Trophoblast cell (in vitro differentiated cells and primary cell): ENCODE measurements around the gene RNF167.
A peak's percentile ranks its signal among the peaks of the same experiment; 100 is the strongest.

Experiments used
- DNase-seq, 2 donors: peaks; one replicate each; pipeline ENCODE4 v3.0.0-alpha.2; 2016
- H2AFZ ChIP-seq: 2 replicates; pipeline ENCODE4 v1.6.1; 2013; ENCODE audit warnings: low read length, moderate library complexity, mild to moderate bottlenecking; ENCODE audit not compliant: insufficient read depth, poor library complexity
- H2AK5ac ChIP-seq: 2 replicates; pipeline ENCODE4 v1.6.1; 2013; ENCODE audit warnings: mild to moderate bottlenecking, low read length
- H2BK120ac ChIP-seq: 2 replicates; pipeline ENCODE4 v1.6.1; 2013; ENCODE audit warnings: low read length, mild to moderate bottlenecking, moderate library complexity; ENCODE audit not compliant: insufficient read depth, poor library complexity
- H2BK12ac ChIP-seq: 2 replicates; pipeline ENCODE4 v1.6.1; 2013; ENCODE audit warnings: mild to moderate bottlenecking, low read length, moderate library complexity
- H2BK5ac ChIP-seq: 2 replicates; pipeline ENCODE4 v1.6.1; 2013; ENCODE audit warnings: low read length, low read depth, moderate library complexity, mild to moderate bottlenecking; ENCODE audit not compliant: poor library complexity
- H3K14ac ChIP-seq: 2 replicates; pipeline ENCODE4 v1.6.1; 2013; ENCODE audit warnings: mild to moderate bottlenecking, low read length
- H3K18ac ChIP-seq: 2 replicates; pipeline ENCODE4 v1.6.1; 2013; ENCODE audit warnings: mild to moderate bottlenecking, low read length
- H3K23ac ChIP-seq: 2 replicates; pipeline ENCODE4 v1.6.1; 2013; ENCODE audit warnings: low read length
- H3K27ac ChIP-seq: 2 replicates; pipeline ENCODE4 v1.5.1; 2013; ENCODE audit warnings: low read depth, mild to moderate bottlenecking, inconsistent platforms, low read length, moderate library complexity
- H3K27me3 ChIP-seq: 2 replicates; pipeline ENCODE4 v1.6.1; 2013; ENCODE audit warnings: inconsistent platforms, mild to moderate bottlenecking, low read length, moderate library complexity; ENCODE audit not compliant: insufficient read depth
- H3K36me3 ChIP-seq, 2 experiments: 1 replicate in 1 of 2; 2 replicates in 1 of 2; pipeline ENCODE4 v1.6.1; 2013; ENCODE audit warnings: low read length in 2 of 2, mild to moderate bottlenecking in 2 of 2, moderate library complexity in 1 of 2; ENCODE audit not compliant: insufficient read depth in 2 of 2, control insufficient read depth in 1 of 2
- H3K4ac ChIP-seq: 2 replicates; pipeline ENCODE4 v1.6.1; 2013; ENCODE audit warnings: low read depth, mild to moderate bottlenecking, low read length, moderate library complexity
- H3K4me1 ChIP-seq, 2 experiments: 1 replicate in 1 of 2; 2 replicates in 1 of 2; pipeline ENCODE4 v1.6.1; 2013; ENCODE audit warnings: low read length in 2 of 2, mild to moderate bottlenecking in 2 of 2, moderate library complexity in 1 of 2; ENCODE audit not compliant: insufficient read depth in 2 of 2, control insufficient read depth in 1 of 2
- H3K4me2 ChIP-seq: 2 replicates; pipeline ENCODE4 v1.6.1; 2013; ENCODE audit warnings: inconsistent platforms, mild to moderate bottlenecking, low read length, moderate library complexity
- H3K4me3 ChIP-seq: 2 replicates; pipeline ENCODE4 v1.5.1; 2013; ENCODE audit warnings: mild to moderate bottlenecking, low read depth, low read length, inconsistent platforms
- H3K79me1 ChIP-seq: one replicate; pipeline ENCODE4 v1.6.1; 2013; ENCODE audit warnings: low read length
- H3K79me2 ChIP-seq: 2 replicates; pipeline ENCODE4 v1.6.1; 2013; ENCODE audit warnings: low read length, mild to moderate bottlenecking; ENCODE audit not compliant: control insufficient read depth, insufficient read depth, poor library complexity
- H3K9ac ChIP-seq: 2 replicates; pipeline ENCODE4 v1.6.1; 2013; ENCODE audit warnings: mild to moderate bottlenecking, low read length
- H3K9me3 ChIP-seq: 2 replicates; pipeline ENCODE4 v1.6.1; 2013; ENCODE audit warnings: low read depth, mild to moderate bottlenecking, control low read depth, inconsistent platforms, low read length; ENCODE audit not compliant: insufficient read depth
- H4K12ac ChIP-seq: 2 replicates; pipeline ENCODE4 v1.6.1; 2013; ENCODE audit warnings: low read depth, mild to moderate bottlenecking, low read length, moderate library complexity
- H4K8ac ChIP-seq: 2 replicates; pipeline ENCODE4 v1.6.1; 2013; ENCODE audit warnings: low read depth, mild to moderate bottlenecking, low read length, moderate library complexity
- H4K91ac ChIP-seq: one replicate; pipeline ENCODE4 v1.6.1; 2013; ENCODE audit warnings: low read depth, mild to moderate bottlenecking, low read length, moderate library complexity
- WGBS: extraction: QIAGEN DNeasy Blood & Tissue Kit; methylation state at CpG from one replicate; pipeline ENCODE4 v1.1.7; 2013; ENCODE audit warnings: missing lambda C conversion rate; ENCODE audit not compliant: insufficient read length, insufficient coverage; ENCODE audit errors: extremely low coverage; 5-methylcytosine and 5-hydroxymethylcytosine counted together

RNF167 gene

GRCh38 chr17:4986403-4986802, 46.3 kb downstream of the RNF167 start:
- H3K18ac ChIP-seq: no peak overlapping the region
- no peak overlapping the region for H4K91ac ChIP-seq
- H3K9me3 ChIP-seq: no peaks in the 10 kb centered on the region
- no peak overlapping the region for H3K14ac ChIP-seq
- H3K4ac ChIP-seq: peak overlapping the region; percentile 27
- no peak overlapping the region for H2BK5ac ChIP-seq
- H3K4me3 ChIP-seq: no peak overlapping the region
- no peak overlapping the region for H2AFZ ChIP-seq
- no peak overlapping the region for H2BK120ac ChIP-seq
- DNase-seq: no peak
- no CpG with 5 or more reads among the region's 5 CpGs for WGBS
- peak overlapping the region; percentile 17 for H4K8ac ChIP-seq
- H3K79me1 ChIP-seq: peaks cover 14% of the 10 kb centered on the region
- H3K36me3 ChIP-seq: peaks cover 11 to 16% of the 10 kb centered on the region in 2 experiments
- no peaks in the 10 kb centered on the region for H3K27me3 ChIP-seq
- no peak overlapping the region for H3K23ac ChIP-seq
- no peak overlapping the region for H3K27ac ChIP-seq
- peak overlapping the region; percentile 81 for H3K4me2 ChIP-seq
- H2BK12ac ChIP-seq: no peak overlapping the region
- H2AK5ac ChIP-seq: no peak overlapping the region
- H4K12ac ChIP-seq: peak overlapping the region; percentile 2
- peaks cover 16 to 19% of the 10 kb centered on the region in 2 experiments for H3K4me1 ChIP-seq
- no peak overlapping the region for H3K9ac ChIP-seq
- H3K79me2 ChIP-seq: peaks cover 7% of the 10 kb centered on the region

DNA sequence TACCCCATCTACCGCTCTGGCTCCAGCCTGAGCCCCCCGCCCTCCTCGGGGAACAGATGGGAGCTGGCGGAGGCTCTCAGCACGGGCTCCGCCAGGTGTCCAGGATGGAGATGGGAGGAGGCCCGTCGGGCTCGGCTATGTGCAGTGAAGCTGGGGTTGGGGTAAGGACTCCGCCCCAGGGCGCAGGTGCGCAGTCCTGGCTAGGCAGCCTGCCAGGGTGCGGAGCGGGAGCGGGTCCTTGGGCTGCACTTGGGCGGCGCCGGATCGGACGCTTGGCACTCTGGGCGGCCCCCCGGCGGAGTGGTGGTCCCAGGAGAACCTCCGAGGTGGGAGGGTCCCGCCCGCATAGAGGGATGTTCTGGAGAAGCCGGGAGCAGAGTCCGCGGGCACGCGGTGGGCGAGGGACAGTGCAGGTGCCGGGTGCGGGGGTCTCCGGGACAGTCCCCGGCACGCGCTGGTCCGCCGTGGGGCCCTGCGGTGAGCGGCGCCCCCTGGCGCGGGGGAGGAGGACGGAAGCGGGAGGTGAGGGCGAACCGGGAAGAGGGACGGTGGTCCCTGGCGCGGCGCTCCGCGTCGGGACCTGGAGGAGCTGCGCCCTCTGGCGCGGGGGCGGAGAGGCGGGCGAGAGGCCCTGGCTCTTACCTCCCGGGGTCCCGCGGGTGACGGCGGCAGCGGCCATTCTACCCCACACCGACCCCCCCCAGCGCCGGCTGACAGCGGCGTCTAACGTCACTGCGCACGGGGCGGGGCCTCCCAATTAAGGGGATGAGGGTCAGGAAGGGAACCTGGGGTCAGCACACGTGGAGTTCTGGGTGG, 47.1 kb downstream of the RNF167 start, which contains the start of gene CAMTA2:
TSS of gene CAMTA2 (minus strand) at position 725 of the 816 bp plus-strand sequence. CDS start 1,453 bp downstream, outside the sequence.
- peak within 1 kb of the TSS; percentile 69 for H3K9ac ChIP-seq
- peak within 1 kb of the TSS; percentile 52 for H2BK120ac ChIP-seq

DNA sequence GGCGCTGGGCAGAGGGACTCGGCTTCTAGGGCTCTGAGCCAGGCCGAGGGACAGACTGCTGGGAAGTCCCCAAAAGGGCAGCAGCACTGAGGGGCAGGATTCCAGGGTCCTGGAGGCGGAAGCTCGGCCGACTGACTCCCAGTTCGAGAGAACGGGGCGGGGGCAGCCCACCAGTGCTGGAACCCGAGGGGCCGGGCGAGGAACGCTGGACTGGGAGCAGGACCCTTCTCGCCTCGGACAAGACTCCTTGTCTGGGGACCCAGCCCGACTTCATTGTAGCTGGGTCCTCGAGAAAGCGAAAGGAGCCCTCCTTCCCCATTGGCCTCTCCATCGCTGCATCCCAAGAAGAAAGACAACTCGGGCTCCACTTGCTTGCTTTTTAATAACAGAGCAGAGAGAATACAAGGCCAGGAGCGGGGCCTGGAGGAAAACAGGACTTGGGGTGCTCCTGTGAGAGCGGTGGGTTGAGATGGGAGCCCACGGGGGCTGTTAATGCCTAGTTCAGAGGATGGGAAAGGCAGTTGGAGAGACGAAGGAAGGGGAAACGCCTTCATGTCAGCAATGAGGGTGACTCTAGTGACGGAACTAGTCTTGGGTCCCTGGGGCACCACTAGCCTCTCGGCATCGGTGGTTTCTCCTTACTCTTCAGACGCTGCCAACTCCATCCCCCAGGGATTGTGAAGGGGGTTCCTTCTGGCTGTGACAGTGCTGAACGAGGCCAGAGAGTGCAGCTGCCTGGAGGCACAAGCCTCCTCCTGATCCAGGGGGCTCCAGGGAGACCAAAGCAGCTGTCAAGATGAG, 47.9 kb downstream of the RNF167 start:
- H2BK5ac ChIP-seq: peak overlapping the region; percentile 34
- no peaks in the 10 kb centered on the region for H3K9me3 ChIP-seq
- peaks cover 14% of the 10 kb centered on the region for H3K79me1 ChIP-seq
- H3K79me2 ChIP-seq: peaks cover 7% of the 10 kb centered on the region
- peaks cover 16 to 19% of the 10 kb centered on the region in 2 experiments for H3K4me1 ChIP-seq
- H3K4ac ChIP-seq: peak overlapping the region; percentile 66
- H4K8ac ChIP-seq: peak overlapping the region; percentile 93
- H2AFZ ChIP-seq: peak overlapping the region; percentile 73
- peak overlapping the region; percentile 24 for H3K18ac ChIP-seq
- H3K4me2 ChIP-seq: peak overlapping the region; percentile 81
- H3K36me3 ChIP-seq: peaks cover 2% of the 10 kb centered on the region in 2 experiments
- H2BK120ac ChIP-seq: peak overlapping the region; percentile 52
- DNase-seq: peak in 1 of 2 donors; percentile 7
- no CpG with 5 or more reads among the region's 30 CpGs for WGBS
- H2BK12ac ChIP-seq: no peak overlapping the region
- H3K9ac ChIP-seq: peak overlapping the region; percentile 59
- H2AK5ac ChIP-seq: peak overlapping the region; percentile 74
- H3K14ac ChIP-seq: peak overlapping the region; percentile 82
- H3K27me3 ChIP-seq: no peaks in the 10 kb centered on the region
- peak overlapping the region; percentile 90 for H4K12ac ChIP-seq
- H3K23ac ChIP-seq: no peak overlapping the region
- H3K4me3 ChIP-seq: peak overlapping the region; percentile 79
- peak overlapping the region; percentile 88 for H4K91ac ChIP-seq
- no peak overlapping the region for H3K27ac ChIP-seq

More for the DNA sequence above, 47.1 kb downstream of the RNF167 start, which contains the start of gene CAMTA2:
- Histone ChIP-seq H3K9me3 (no peaks in the 10 kb centered on the region), H2AK5ac (peak within 1 kb of the TSS; percentile 74), H2BK12ac (no peak within 1 kb of the TSS), H3K36me3 (peaks cover 10% of the 10 kb centered on the region in 2 experiments), H3K4me3 (peak within 1 kb of the TSS; percentile 79), H3K79me2 (peaks cover 7% of the 10 kb centered on the region), H3K27me3 (no peaks in the 10 kb centered on the region), H2AFZ (peak within 1 kb of the TSS; percentile 73), H2BK5ac (peak within 1 kb of the TSS; percentile 34), H4K91ac (peak within 1 kb of the TSS; percentile 88), H4K8ac (peak within 1 kb of the TSS; percentile 93), H3K4me1 (peaks cover 16 to 19% of the 10 kb centered on the region in 2 experiments), H3K23ac (no peak within 1 kb of the TSS), H3K79me1 (peaks cover 14% of the 10 kb centered on the region), H3K27ac (peak within 1 kb of the TSS; percentile 31), H3K4ac (peak within 1 kb of the TSS; percentile 66), H4K12ac (peak within 1 kb of the TSS; percentile 90), H3K18ac (peak within 1 kb of the TSS; percentile 43), H3K14ac (peak within 1 kb of the TSS; percentile 82), H3K4me2 (peak within 1 kb of the TSS; percentile 81)
- WGBS: no CpG with 5 or more reads among the region's 78 CpGs
- DNase-seq: peak; percentile 71 to 82

DNA sequence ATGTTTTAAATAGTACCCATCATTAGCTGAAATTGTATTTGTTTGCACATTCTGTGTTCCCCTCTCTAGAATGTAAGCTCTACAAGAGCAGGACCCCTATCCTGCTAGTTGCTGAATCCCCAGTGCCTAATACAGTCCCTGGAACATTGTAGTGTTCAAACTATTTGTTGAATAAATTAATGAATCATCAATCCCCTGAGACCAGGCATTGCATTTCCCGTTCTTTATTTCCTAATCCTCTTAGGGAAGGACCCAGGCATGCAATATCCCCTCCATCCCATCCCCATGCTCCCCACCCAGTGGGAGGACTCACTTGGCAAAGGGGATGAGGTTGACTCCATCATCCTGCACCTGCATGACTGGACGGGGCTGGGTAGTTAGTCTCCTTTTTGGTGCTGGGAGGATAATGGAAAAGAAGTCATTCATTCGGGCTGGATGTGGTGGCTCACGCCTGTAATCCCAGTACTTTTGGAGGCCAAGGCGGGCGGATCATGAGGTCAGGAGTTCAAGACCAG, 54.1 kb downstream of the RNF167 start:
- H3K14ac ChIP-seq: no peak overlapping the region
- H3K27ac ChIP-seq: no peak overlapping the region
- H4K91ac ChIP-seq: no peak overlapping the region
- WGBS: no CpG with 5 or more reads among the region's 6 CpGs
- no peak overlapping the region for H2BK12ac ChIP-seq
- DNase-seq: no peak
- no peak overlapping the region for H3K23ac ChIP-seq
- H3K36me3 ChIP-seq: no peaks in the 10 kb centered on the region
- H3K79me2 ChIP-seq: peaks cover 15% of the 10 kb centered on the region
- H3K9me3 ChIP-seq: peaks cover 1% of the 10 kb centered on the region
- no peak overlapping the region for H3K4me3 ChIP-seq
- no peak overlapping the region for H2BK120ac ChIP-seq
- H3K79me1 ChIP-seq: peaks cover 14% of the 10 kb centered on the region
- no peak overlapping the region for H3K9ac ChIP-seq
- no peak overlapping the region for H2AK5ac ChIP-seq
- no peak overlapping the region for H3K4me2 ChIP-seq
- H3K18ac ChIP-seq: no peak overlapping the region
- no peak overlapping the region for H2AFZ ChIP-seq
- H3K4ac ChIP-seq: no peak overlapping the region
- H4K8ac ChIP-seq: no peak overlapping the region
- no peaks in the 10 kb centered on the region for H3K27me3 ChIP-seq
- no peak overlapping the region for H4K12ac ChIP-seq
- H3K4me1 ChIP-seq: peaks cover 11% of the 10 kb centered on the region in 2 experiments
- no peak overlapping the region for H2BK5ac ChIP-seq
